Right lobe of liver (tissue), 4 donors: ENCODE results near the gene NXPH1.

ENCODE experiments used
- CTCF ChIP-seq, 4 donors: fragments of 200-600 bp in 3 of 4; fragments of 450-650 bp in 1 of 4; IDR thresholded peaks; one replicate each; pipeline versions ENCODE4 v1.5.1 to v1.8.0; 2016 to 2022; ENCODE audit warnings: antibody characterized with exemption in 4 of 4, mild to moderate bottlenecking in 2 of 4
- POLR2A ChIP-seq: fragments of 450-650 bp; IDR thresholded peaks from one replicate; pipeline ENCODE4 v1.6.1; 2017; ENCODE audit warnings: antibody characterized with exemption, mild to moderate bottlenecking
- donor health status: DM: no; HTN: no; CAD: no.
- donor health status: DM: no; HTN: no; CAD: no.
- donor health status: DM: no; HTN: yes; CAD: no.

- no peak for TF ChIP-seq CTCF (IDR thresholded peaks at IDR 0.05)
- no peak for TF ChIP-seq POLR2A
Measured at GRCh38 chr7:8425223-8425622, 8.2 kb upstream of the NXPH1 start.
